K562 (cell line): ENCODE measurements around the gene SLC6A9. TPM values are rescaled to one million over a fixed set of nuclear protein-coding genes. Genes with fewer than 3 reads are reported as not detected.

ENCODE experiments used
- ATAC-seq: fragments of 200-7000 bp; cut with Tn5 transposase; 3 replicates; pipeline ENCODE4 v1.9.1; 2020; ENCODE audit warnings: moderate library complexity
- BruUV-seq: library from RNA; stranded (reverse); fragments of 400-500 nt; replicated peaks from 2 replicates; lab custom pipeline; 2021; lab: Mats Ljungman, UMichigan
- CTCF ChIA-PET: fragments of 300-600 bp; formaldehyde crosslinking; extraction: SDS; loops from one replicate; lab custom pipeline; 2021; ENCODE audit warnings: low intra/inter-chr PET ratio; lab: Yijun Ruan, JAX
- POLR2A ChIA-PET: fragments of 300-600, 350-650 bp; sonication (Branson Sonifier 250); formaldehyde crosslinking; extraction: SDS; loops from one replicate; lab custom pipeline; 2021; ENCODE audit warnings: antibody characterized with exemption, inconsistent platforms; lab: Yijun Ruan, JAX
- DNase-seq, 4 experiments: peaks; one replicate each; pipeline versions ENCODE4 v3.0.0 to v3.0.0-alpha.2; 2011 to 2018; ENCODE audit warnings: low spot score in 3 of 4, mixed read lengths in 3 of 4; ENCODE audit errors: extremely low read depth in 1 of 4
- FAIRE-seq: peaks from 2 replicates; lab custom pipeline; 2011; peaks lifted over from hg19 to GRCh38; lab: Jason Lieb, UNC
- H2AFZ ChIP-seq: 2 replicates; pipeline ENCODE4 v1.6.0; 2011; ENCODE audit warnings: low read depth, low read length, control low read depth, inconsistent platforms
- H3K27ac ChIP-seq: fragments of 200-600 bp; 3 replicates; pipeline ENCODE4 v1.8.0; 2011; ENCODE audit warnings: low read depth, mild to moderate bottlenecking, control low read depth, inconsistent platforms, low read length, moderate library complexity, mixed read lengths; ENCODE audit errors: extremely low read depth
- H3K27me3 ChIP-seq, 2 experiments: fragments of 300-600 bp in 1 of 2; 2 replicates in 1 of 2; 3 replicates in 1 of 2; pipeline versions ENCODE4 v1.6.0 to v1.8.0; 2011; ENCODE audit warnings: inconsistent platforms in 2 of 2, low read length in 2 of 2, mild to moderate bottlenecking in 1 of 2, mixed read lengths in 1 of 2, moderate library complexity in 1 of 2; ENCODE audit not compliant: control insufficient read depth in 2 of 2, insufficient read depth in 2 of 2
- H3K36me3 ChIP-seq: fragments of 300-600 bp; 3 replicates; pipeline ENCODE4 v1.8.0; 2011; ENCODE audit warnings: mild to moderate bottlenecking, low read length, inconsistent platforms; ENCODE audit not compliant: control insufficient read depth, insufficient read depth
- H3K4me1 ChIP-seq, 2 experiments: fragments of 200-600 bp in 1 of 2; replicated peaks in 1 of 2; 2 replicates in 1 of 2; 3 replicates in 1 of 2; pipeline versions ENCODE4 v1.5.1 to v1.8.0; 2011; ENCODE audit warnings: inconsistent platforms in 2 of 2, low read length in 2 of 2, mild to moderate bottlenecking in 1 of 2, mixed read lengths in 1 of 2, moderate library complexity in 1 of 2; ENCODE audit not compliant: control insufficient read depth in 2 of 2, insufficient read depth in 2 of 2
- H3K4me2 ChIP-seq: 2 replicates; pipeline ENCODE4 v1.6.1; 2011; ENCODE audit warnings: low read length, control low read depth, inconsistent platforms, mixed read lengths; ENCODE audit not compliant: insufficient read depth
- H3K4me3 ChIP-seq: fragments of 200-600 bp; sonication (generic), shearing (Covaris generic); 2 replicates; pipeline ENCODE4 v1.5.1; 2016; ENCODE audit warnings: control low read depth, inconsistent platforms
- H3K79me2 ChIP-seq: fragments of 200-600 bp; 3 replicates; pipeline ENCODE4 v1.8.0; 2011; ENCODE audit warnings: low read length, inconsistent platforms; ENCODE audit not compliant: control insufficient read depth, insufficient read depth
- H3K9ac ChIP-seq, 2 experiments: 2 replicates each; pipeline versions ENCODE4 v1.6.0 to v1.6.1; 2011; ENCODE audit warnings: low read depth in 2 of 2, low read length in 2 of 2, control low read depth in 1 of 2, inconsistent platforms in 1 of 2, mild to moderate bottlenecking in 1 of 2, mixed read lengths in 1 of 2; ENCODE audit not compliant: insufficient read depth in 1 of 2
- H3K9me1 ChIP-seq: one replicate; pipeline ENCODE4 v1.6.0; 2011; ENCODE audit warnings: inconsistent platforms, mild to moderate bottlenecking, low read length, moderate library complexity; ENCODE audit not compliant: control insufficient read depth, insufficient read depth
- H3K9me3 ChIP-seq: replicated peaks from 2 replicates; pipeline ENCODE4 v1.5.1; 2011; ENCODE audit warnings: low read depth, low read length, inconsistent platforms; ENCODE audit not compliant: control insufficient read depth, insufficient read depth
- H4K20me1 ChIP-seq: replicated peaks from 2 replicates; pipeline ENCODE4 v1.6.1; 2011; ENCODE audit warnings: low read length, inconsistent platforms, mixed read lengths; ENCODE audit not compliant: control insufficient read depth, insufficient read depth
- BHLHE40 ChIP-seq: IDR thresholded peaks from 2 replicates; pipeline ENCODE4 v1.6.1; 2011; ENCODE audit warnings: low read length, improper control_type of control experiment
- CHCHD3 ChIP-seq: fragments of 250-450 bp; sonication (Bioruptor Pico); IDR thresholded peaks from 2 replicates; pipeline ENCODE4 v2.1.2; 2022; ENCODE audit warnings: mild to moderate bottlenecking
- DACH1 ChIP-seq: fragments of 450-650 bp; IDR thresholded peaks from 2 replicates; pipeline ENCODE4 v1.6.1; 2018; ENCODE audit not compliant: partially characterized antibody
- DMBX1 ChIP-seq: fragments of 250-450 bp; sonication (Bioruptor Pico); IDR thresholded peaks from 2 replicates; pipeline ENCODE4 v1.8.0; 2022; ENCODE audit warnings: inconsistent platforms, mild to moderate bottlenecking, moderate library complexity, borderline replicate concordance
- FOXP4 ChIP-seq: sonication (generic); formaldehyde crosslinking; IDR thresholded peaks from 2 replicates; pipeline ENCODE4 v1.8.0; 2022; ENCODE audit warnings: mild to moderate bottlenecking, missing genetic modification reagents, borderline replicate concordance
- HEY1 ChIP-seq: fragments of 250-450 bp; sonication (Bioruptor Pico); IDR thresholded peaks from 2 replicates; pipeline ENCODE4 v1.5.0; 2020; ENCODE audit warnings: mild to moderate bottlenecking, moderate library complexity, borderline replicate concordance
- SMAD1 ChIP-seq: fragments of 150-350 bp; IDR thresholded peaks from 2 replicates; pipeline ENCODE4 v1.6.1; 2014; ENCODE audit warnings: low read length, low read depth; ENCODE audit not compliant: partially characterized antibody
- ZNF511 ChIP-seq: sonication (generic); formaldehyde crosslinking; IDR thresholded peaks from 2 replicates; pipeline ENCODE4 v1.8.0; 2022; ENCODE audit warnings: mild to moderate bottlenecking, missing genetic modification reagents
- WGBS: fragments of 100-300 bp; shearing (Covaris generic); methylation state at CpG from one replicate; pipeline ENCODE4 v1.1.6; 2016; ENCODE audit warnings: low coverage, mixed read lengths; ENCODE audit not compliant: insufficient coverage; ENCODE audit errors: missing lambda C conversion rate; 5-methylcytosine and 5-hydroxymethylcytosine counted together
- in situ Hi-C: fragments of 300-500 bp; cut with MboI; formaldehyde crosslinking; loops from 4 replicates; pipeline ENCODE4 v1.15.0; 2018; ENCODE audit warnings: inconsistent platforms, mixed read lengths
- intact Hi-C: fragments of 100-400 bp; cut with micrococcal nuclease; formaldehyde crosslinking; loops from 2 replicates; pipeline ENCODE4 v1.14.2; 2022
- polyA plus RNA-seq, 8 experiments: library from polyadenylated mRNA; depleted of rRNA in 4 of 8; stranded (reverse) in 5 of 8; unstranded in 3 of 8; fragments of >200 nt; fragmentation: Nextera tagmentation in 2 of 8; fragmentation: Illumina TruSeq in 1 of 8; extraction: Ambion mirVana in 2 of 8; extraction: Trizol in 1 of 8; gene quantifications; 2 replicates each; pipeline versions ENCODE4 v1.2.1 to v1.2.3, GENCODE V29; 2011 to 2014; ENCODE audit warnings: inconsistent platforms in 1 of 8, missing spikeins in 1 of 8
- total RNA-seq, 7 experiments: library from RNA; depleted of rRNA in 6 of 7; stranded (reverse); fragments of >200 nt in 6 of 7; fragmentation: Illumina TruSeq in 2 of 7; extraction: Trizol in 2 of 7; gene quantifications; 2 replicates each; pipeline versions ENCODE4 v1.2.1 to v1.2.3, GENCODE V29; 2011 to 2021; ENCODE audit warnings: low replicate concordance in 1 of 7

SLC6A9 gene
- total and polyA plus RNA-seq, 9 of the 15 experiments (the other 6 are each of a cell fraction or from before 2014, with no cell fraction given), result 0.17 to 18.7 (median 2.9) TPM

GRCh38 chr1:44032170-44032790 is 1.0 kb upstream of the SLC6A9 start:
- FAIRE-seq, result no peak
- ChIA-PET POLR2A (interaction anchor here (1.0 to 4.0 kb wide), 5 partner anchors 9 to 56 kb away, joined by 3 to 13 read pairs (median 5); no protein-coding TSS in a partner anchor), CTCF (no interaction called here)
- Histone ChIP-seq H3K36me3 (no peaks in the 10 kb centered on the region), H3K9ac (peak overlapping the region; percentile 84 to 93; a peak in 3 of 4 replicates), H3K4me2 (peak overlapping the region; percentile 96), H3K9me3 (no peaks in the 10 kb centered on the region), H4K20me1 (no peaks in the 10 kb centered on the region), H3K27ac (no peak overlapping the region; the same call in 2 of the 3 replicates), H3K79me2 (peaks cover 21% of the 10 kb centered on the region), H3K4me3 (no peak overlapping the region), H3K27me3 (no peaks in the 10 kb centered on the region), H3K9me1 (no peaks in the 10 kb centered on the region), H3K4me1 (peaks cover 65 to 83% of the 10 kb centered on the region in 2 experiments), H2AFZ (no peak overlapping the region)
- intact Hi-C loops, result no loop called here
- in situ Hi-C loops, result no loop called here
- DNase-seq, result no peak
- WGBS, result 47% methylated on average over 6 of the region's 6 CpGs
- BruUV-seq, result TSS peak; percentile 65
- TF ChIP-seq DMBX1 (CRISPR knock-in tag) (0 out of 2 replicates have a peak, but pooled peaks have one; percentile 12), HEY1 (no peak), ZNF511 (CRISPR knock-in tag) (0 out of 2 replicates have a peak, but pooled peaks have one; percentile 26), FOXP4 (CRISPR knock-in tag) (0 out of 2 replicates have a peak, but pooled peaks have one; percentile 51), CHCHD3 (no peak), SMAD1 (peak; percentile 16), DACH1 (peak; percentile 30), BHLHE40 (0 out of 2 replicates have a peak, but pooled peaks have one; percentile 34)
- ATAC-seq, result no peak
